GM18519 (cell line): Measurements from ENCODE around the gene ZNRF3.
"Not testable (repeated sequence)": the region's sequence is repeated elsewhere in the genome, so short reads cannot be mapped to it uniquely, and the experiment has no call there.

Source experiments
- ATAC-seq: cut with Tn5 transposase; IDR thresholded peaks from one replicate; pipeline ENCODE4 v1.9.1; 2021; ENCODE audit warnings: mild to moderate bottlenecking, moderate library complexity; ENCODE audit not compliant: unreplicated experiment, low FRiP score

The ZNRF3 gene

DNA sequence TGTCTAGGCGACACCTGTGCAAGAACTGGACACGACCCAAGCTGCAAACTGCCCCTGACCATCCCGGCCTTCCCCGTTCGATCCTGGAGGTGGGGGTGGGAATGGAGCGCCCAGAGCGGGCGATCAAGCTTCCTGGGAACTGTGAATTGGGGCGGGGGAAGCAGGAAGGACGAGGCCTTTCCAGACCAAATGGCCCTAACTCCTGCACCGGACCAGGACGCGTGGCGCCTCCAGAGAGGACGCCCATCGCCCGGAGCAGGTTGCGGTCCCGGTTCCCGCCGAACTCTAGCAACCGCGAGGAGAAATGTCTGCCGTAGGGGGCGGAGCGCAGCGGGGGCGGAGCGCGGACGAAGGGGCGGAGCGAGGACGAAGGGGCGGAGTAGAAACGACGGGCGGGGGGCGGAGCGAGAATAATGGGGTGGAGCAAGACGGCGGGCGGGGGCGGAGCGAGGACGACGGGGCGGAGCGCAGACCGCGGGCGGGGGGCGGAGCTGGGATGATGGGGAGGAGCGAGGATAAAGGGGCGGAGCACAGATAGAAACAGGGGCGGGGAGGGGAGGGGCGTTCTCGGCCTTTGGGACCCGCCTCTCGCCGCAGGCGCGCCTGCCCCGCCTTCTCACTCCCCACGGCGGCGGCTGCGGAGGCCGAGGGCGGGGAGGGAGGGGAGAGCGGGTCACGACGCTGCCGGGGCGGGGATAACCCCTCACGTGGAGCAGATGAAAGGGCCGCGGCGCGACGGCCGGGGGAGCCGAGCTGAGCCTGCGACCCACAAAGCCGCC, at the start of gene ZNRF3:
ZNRF3 (plus strand) TSS at position 695 of the 779 bp plus-strand sequence. CDS start 195 bp downstream, outside the sequence.
- no peak for ATAC-seq

DNA sequence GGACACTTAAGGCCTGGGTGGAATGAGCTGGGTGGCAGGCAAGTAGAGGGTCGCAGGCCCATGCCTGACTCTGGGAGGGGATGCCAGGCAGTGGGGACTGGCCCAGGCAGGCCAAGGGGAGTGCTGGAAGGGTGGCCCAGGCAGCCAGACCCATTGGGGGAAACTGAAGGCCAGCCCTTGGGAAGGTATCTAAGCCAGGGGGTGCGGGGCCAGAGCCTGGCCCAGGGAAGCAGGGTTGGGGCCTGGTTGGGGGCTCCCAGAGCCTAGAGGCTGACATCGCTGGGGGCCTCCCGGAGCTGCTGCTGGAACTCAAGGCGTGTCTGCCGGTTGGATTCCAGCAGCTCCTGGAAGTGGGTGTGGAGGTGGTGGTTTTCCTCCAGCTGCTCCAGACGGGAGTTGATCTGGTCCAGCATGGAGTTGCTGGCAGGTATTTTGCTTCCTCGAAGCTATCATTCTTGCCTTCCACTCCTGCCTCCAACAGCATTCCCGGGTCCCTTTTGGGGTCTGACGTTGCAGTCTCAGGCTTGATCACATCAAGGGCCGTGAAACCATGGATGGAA, 47.7 kb upstream of the ZNRF3 start:
- ATAC-seq = no peak

DNA sequence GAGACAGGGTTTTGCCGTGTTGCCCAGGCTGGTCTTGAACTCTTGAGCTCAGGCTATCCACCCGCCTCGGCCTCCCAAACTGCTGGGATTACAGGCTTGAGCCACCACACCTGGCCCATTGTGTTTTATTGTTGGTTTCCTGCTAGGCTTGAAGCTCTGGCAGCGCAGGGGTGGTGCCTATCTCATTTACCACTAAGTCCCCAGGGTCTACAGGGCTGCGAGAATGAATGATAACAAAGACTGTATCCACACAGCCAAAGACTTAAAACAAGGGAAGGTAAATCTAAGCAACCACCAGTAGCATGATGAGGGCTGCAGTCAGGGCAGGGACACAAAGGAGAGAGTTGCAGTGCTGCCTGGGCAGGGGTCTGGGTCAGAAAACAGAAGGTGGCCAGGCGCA, 45.7 kb upstream of the ZNRF3 start:
- ATAC-seq = no peak

DNA sequence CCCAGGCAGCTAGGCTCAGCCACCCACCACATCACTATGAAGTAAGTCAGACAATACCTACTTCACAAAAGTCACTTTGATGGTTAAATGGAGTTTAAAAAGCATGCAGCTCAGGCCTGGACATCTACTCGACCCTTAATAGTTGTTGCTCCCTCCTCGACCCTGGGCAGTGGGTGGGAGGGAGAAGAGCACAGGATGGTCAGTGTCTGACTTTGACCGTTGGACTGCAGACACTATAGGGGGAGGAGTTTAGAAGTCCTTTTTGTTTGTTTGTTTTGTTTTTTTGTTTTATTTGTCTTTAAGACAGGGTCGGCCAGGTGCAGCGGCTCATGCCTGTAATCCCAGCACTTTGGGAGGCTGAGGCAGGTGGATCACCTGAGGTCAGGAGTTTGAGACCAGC, 44.4 kb upstream of the ZNRF3 start:
- no peak for ATAC-seq

DNA sequence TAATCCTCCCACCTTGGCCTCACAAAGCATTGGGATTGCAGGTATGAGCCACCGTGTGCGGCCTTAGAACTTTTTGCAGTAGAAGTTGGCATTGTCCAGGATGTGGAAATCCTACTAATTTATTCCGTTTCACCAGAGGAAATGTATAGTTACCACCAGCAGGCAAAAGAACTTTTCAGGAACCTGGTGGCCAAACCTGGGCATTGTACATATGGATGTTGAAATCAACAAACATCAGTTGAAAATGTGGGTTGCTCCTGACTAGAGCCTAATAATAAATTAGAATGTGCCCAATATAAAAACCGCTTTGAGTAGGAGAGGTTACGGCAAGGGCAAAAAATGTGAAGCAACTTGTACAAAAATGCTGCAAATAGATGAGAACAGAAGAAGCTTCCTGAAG, 42.3 kb upstream of the ZNRF3 start:
- ATAC-seq = no peak

DNA sequence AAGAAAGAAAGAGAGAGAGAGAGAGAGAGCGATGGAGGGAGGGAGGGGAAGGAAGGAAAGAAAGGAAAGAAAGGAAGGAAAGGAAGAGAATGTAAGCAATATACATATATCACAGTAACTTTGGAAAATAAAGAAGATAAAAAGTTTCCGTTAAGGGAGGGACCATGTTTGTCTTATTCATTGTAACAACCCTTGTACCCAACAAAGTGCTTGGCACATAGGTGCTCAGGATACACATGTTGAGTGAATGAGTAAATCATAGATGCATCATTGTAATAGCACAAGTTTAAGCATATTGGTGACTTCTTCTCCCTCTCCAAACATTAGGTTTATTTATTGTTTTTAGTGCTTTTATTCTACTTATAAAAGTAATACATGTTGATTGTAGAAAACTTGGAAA, 39.7 kb upstream of the ZNRF3 start:
- ATAC-seq = no peak

DNA sequence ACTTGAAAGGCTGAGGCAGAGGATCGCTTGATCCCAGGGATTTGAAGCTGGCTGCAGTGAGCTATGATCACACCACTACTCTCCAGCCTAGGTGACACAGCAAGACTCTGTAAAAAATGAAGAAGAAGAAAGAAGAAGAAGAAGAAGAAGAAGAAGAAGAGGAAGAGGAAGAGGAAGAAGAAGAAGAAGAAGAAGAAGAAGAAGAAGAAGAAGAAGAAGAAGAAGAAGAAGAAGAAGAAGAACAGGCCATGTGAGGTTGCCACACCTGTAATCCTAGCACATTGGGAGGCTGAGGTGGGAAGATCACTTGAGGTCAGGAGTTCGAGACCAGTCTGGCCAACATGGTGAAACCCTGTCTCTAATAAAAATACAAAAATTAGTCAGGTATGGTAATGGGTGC, 39.1 kb upstream of the ZNRF3 start:
- ATAC-seq = not testable (repeated sequence)

DNA sequence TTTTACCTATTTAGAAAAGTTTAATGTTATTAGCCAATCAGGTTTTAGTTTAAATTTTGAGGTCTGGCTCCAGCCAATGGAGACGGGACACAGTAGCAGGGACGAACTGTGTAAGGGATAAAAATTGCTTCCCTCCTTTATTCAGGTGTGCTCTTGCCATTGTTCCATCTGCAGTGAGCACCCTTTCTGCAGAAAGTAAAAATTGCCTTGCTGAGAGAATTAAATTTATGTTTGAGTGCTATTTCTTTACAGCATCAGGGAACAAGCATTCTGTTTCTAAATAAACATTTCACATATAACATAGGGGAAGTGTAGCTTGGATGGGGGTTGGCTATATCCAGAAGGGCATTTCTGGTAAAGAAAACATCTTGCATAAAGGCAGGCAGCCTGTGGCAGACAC, 36.4 kb upstream of the ZNRF3 start:
- no peak for ATAC-seq

DNA sequence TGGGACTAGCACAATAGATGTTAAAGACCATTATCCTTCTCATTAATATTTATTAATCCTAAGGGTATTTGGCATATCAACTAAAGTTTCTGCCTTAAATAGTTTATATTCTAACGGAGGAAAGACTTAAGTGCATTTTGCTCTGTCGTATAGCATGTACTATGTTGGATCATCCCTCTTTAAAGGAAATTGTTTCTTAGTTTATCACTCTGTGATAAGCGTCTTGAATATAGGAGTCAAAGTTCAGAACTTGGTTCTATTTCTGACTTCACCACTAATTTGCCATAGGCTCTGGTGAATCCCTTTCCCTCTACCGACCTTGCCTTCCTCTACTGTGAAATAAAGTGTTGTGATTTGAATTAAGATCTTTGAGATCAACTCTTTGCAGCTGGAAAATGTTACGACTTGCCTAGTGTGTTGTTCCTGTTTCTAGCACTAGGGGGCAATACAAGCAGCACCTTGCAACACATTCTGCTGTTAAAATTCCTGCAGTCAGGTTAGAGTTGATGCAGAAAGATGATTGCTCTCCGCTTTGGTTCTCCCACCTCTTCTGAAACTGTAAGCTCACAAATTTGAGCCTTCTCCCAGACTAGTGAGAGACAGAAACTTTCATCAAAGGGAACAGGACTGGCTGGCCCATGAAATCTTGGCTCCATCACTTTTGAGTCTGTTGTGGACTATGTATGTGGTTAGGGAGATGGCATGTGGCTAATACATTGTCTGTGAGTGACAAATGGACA, 27.8 kb upstream of the ZNRF3 start:
- ATAC-seq = no peak

DNA sequence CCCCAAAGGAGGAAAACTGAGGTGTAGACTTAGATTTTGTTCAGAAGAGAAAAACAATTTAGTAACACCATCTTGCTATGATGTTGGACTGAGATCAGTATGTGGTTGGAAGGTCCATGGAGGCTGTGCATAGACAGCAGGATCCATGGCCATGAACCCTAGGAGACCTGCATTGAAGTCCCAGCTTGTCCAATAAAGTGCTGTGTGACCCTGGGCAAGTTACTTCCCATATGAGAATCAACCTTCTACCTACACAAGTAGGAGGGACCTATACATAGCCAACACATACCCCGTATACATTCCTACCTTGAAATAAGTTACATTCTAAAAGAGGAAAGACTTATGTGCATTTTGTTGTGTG, 27.3 kb upstream of the ZNRF3 start:
- ATAC-seq = no peak

DNA sequence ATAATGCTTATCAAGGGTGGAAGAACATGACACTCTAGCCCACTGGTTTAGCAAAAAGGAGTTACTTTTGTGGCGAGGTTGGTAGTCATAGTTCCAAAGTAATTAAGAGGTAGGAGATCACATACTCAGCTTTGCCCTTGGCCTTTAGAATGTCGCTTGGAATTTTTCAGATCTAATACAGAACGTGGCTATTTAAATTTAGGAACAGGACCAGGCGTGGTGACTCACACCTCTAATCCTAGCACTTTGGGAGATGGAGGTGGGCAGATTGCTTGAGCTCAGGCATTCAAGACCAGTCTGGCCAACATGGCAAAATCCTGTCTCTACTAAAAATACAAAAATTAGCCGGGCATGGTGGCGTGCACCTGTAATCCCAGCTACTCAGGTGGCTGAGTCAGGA, 26.1 kb upstream of the ZNRF3 start:
- no peak for ATAC-seq

DNA sequence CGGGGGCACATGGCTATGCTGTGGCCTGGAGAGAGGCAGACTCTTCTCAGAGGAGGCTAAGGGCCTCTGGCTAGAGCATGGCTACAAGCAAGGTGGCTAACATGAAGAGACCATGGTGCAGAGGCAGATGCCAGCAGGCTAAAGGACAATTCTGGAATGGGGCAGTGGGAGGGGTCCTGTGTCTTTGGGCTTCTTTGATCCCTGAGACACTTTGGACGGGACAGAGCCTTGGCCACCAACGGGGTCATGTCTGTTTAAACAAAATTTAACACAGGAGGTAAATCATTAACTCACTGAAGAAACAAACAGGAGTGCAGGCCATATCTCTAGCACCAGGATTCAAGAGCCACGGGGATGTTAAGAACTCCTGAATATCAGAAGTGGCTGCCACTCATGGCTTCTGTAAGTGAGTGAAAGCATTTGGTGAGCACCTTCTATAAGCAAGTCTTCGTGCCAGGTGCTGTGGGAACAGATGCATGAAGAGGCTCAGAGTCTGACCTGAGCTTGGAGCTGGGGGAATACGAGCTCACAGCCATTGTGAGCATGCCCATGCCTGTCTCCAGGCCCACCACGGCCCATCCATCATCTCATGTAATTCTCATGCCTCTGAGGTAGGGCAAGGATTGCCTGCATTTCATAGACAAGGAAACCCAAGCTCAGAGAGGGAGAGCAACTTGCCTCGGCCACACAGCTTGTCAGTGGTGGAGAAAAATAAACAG, 18.3 kb upstream of the ZNRF3 start:
- no peak for ATAC-seq

DNA sequence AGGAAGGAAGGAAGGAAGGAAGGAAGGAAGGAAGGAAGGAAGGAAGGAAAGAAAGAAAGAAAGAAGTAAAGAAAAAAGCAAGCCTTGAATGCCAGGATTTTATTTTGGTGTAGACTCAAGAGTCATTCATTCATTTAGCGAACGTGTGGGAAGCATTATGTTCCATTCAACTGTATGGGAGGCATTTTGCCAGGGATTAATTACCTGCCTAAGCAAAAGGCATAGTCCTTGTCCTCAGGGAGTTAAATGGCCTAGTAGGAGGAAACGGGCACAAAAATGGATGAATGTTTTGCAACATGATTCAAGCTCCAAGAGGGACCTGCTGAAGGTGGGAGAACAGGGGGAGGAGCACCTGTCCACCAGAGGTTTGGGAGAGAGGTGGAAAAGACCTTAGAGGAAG, 16.2 kb upstream of the ZNRF3 start:
- no peak for ATAC-seq

DNA sequence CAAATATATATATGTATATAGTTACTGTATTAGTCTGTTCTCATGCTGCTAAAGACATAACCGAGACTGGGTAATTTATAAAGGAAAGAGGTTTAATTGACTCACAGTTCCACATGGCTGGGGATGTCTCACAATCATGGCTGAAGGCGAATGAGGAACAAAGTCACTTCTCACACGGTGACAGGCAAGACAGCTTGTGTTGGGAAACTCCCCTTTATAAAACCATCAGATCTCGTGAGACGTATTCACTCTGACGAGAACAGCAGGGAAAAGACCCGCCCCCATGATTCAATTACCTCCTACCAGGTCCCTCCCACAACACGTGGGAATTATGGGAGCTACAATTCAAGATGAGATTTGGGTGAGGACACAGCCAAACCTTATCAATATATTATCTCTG, 15.0 kb upstream of the ZNRF3 start:
- ATAC-seq = not testable (repeated sequence)

DNA sequence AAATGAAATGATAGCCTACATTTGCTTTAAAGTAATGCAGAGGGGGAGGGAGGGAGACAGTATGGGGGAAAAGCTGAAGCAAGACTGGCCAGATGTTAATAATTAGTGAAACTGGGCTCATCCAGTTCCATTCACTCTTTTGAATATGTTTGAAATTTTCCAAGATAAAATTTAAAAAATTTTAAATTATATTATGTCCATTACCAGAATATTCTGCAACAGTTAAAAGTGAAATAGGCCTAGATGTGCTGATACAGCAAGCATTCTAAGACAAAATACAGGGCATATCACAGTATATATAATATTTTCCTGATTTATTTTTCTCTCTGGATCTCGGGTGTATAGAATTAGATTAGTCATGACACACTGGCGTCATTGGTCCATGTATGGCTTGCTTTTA, 13.6 kb upstream of the ZNRF3 start:
- no peak for ATAC-seq

DNA sequence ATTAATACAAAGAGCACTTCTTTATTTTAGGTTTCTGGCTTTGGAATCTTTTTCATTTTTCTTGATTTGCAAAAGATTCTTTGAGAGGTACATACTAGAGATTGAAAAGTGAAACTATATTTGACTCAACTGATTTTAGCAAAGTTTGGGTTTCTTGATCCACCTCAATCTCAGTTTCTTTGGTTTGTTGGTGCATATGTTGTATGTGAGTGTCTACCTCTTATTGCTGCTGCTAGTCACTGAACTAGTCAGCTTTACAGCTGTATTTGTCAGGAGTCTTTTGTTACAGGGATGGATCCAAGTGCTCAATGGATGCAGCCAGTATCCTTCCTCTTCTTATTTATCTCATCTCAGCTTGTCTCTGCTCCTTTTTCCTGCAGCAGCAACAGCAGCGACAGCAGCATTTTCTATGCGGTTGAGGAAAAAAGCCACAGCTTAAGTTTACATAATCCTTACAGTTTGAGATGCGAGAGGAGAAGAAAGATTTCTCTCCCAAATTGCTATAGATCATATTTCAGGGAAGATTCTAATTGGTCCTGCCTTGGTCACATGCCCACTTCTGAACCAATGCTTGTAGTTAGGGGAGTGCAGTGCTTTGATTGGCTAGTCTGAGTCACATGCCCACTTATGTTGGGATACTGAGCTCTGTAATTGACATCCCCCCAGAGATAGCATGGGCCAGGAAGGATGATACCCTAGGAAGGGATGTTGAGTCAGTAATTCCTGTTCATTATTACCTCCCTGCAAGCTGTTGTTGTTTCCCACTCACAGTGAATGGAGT, 10.0 kb upstream of the ZNRF3 start:
- ATAC-seq = no peak

DNA sequence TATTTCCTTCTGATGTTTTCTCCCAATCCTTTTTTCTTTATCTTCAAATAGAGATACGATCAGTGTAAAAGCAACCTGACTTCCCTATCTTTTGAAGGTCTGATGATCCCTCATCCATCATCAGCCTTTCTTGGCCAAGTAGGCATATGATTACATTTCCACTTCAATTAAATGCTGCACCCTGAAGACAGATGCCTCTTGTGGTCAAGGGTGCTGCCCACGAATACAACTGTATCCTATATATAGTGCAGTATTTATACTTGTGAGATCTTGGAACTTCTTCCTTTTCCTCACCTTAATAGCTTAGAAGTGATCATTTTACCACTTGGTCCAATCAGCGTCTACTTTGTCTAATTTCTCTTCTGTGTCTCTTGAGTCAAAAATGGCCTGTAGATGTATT, 9.3 kb upstream of the ZNRF3 start:
- no peak for ATAC-seq

DNA sequence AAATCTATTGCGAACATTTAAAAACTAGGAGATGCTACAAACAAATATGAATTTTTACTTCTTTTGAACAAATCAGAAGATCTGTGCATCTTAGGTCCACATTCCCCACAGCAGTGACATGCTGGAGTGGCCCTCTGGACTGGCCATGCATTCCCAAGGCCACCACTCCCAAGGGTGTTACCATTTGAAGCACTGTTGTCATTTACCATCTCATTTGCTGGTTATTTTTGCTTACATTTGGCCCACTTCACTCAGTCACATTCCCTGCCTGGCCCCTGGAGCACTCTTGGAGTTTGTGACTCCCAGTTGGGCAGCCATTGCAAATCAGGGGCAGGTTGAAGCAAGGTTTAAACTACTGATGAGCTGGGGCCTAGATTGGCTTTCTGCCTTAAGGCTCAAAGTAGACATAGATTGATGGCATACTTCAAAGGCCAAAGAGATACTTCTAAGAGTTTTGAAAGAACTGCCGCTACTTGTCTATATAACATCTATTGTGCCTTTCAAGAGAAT, 8.5 kb upstream of the ZNRF3 start:
- no peak for ATAC-seq

DNA sequence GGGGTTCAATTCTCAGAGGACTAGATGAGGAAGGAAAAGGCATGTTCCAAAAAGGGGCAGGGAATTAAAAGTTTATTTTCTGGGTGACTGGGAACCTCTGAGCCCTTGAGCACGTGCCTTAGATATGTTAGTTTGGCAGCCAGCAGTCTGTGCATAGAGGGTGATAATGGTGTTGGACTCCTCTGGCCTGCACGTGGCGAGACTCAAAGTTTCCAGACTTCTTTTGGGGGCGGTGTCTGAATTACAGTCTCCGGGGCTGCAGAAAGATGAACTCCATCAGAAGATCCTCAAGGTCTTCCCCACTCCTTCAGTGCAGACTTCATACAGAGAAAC, 861 bp upstream of the ZNRF3 start:
- ATAC-seq = no peak

DNA sequence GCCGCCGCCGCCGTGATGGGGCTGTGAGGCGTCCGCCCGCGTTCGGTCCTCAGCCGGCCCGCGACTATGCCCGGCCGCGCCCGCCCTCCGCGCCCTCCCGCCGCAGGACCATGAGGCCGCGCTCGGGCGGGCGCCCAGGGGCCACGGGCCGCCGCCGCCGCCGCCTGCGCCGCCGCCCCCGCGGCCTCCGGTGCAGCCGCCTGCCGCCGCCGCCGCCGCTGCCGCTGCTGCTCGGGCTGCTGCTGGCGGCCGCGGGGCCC, 215 bp downstream of the ZNRF3 start:
- no peak for ATAC-seq
